HepG2 (cell line): ENCODE measurements around the gene ZFX. TPM values are rescaled to one million over a fixed set of nuclear protein-coding genes. Genes with fewer than 3 reads are reported as not detected.

ENCODE experiments used
- DZIP1 ChIP-seq: sonication (generic); formaldehyde crosslinking; IDR thresholded peaks from 2 replicates; pipeline ENCODE4 v1.5.0; 2020; ENCODE audit warnings: mild to moderate bottlenecking, missing genetic modification reagents
- EZH2 ChIP-seq: conservative IDR thresholded peaks from 2 replicates; pipeline ENCODE4 v1.6.1; 2012; ENCODE audit warnings: mild to moderate bottlenecking, low read depth, low read length, moderate library complexity
- FOXA1 ChIP-seq, 2 experiments: fragments of 450-650 bp in 1 of 2; sonication (generic) in 1 of 2; formaldehyde crosslinking in 1 of 2; IDR thresholded peaks; 2 replicates each; pipeline versions ENCODE4 v1.4.0 to v1.6.1; 2016 to 2020; ENCODE audit warnings: missing genetic modification reagents in 1 of 2
- GMEB2 ChIP-seq: IDR thresholded peaks from 2 replicates; pipeline ENCODE4 v1.6.1; 2016; ENCODE audit warnings: missing biosample characterization, missing genetic modification reagents, low read depth
- HIVEP1 ChIP-seq: sonication (generic); formaldehyde crosslinking; IDR thresholded peaks from 2 replicates; pipeline ENCODE4 v1.4.0; 2020; ENCODE audit warnings: mild to moderate bottlenecking, missing genetic modification reagents
- MED8 ChIP-seq: sonication (generic); formaldehyde crosslinking; IDR thresholded peaks from 2 replicates; pipeline ENCODE4 v1.8.1; 2023; ENCODE audit warnings: mild to moderate bottlenecking, missing genetic modification reagents; ENCODE audit not compliant: insufficient replicate concordance
- NR2F2 ChIP-seq: IDR thresholded peaks from 2 replicates; pipeline ENCODE4 v1.6.1; 2012; ENCODE audit warnings: low read depth, inconsistent platforms, borderline replicate concordance
- PHF21A ChIP-seq: sonication (generic); formaldehyde crosslinking; IDR thresholded peaks from 2 replicates; pipeline ENCODE4 v1.5.0; 2020; ENCODE audit warnings: mild to moderate bottlenecking, missing genetic modification reagents
- TAF15 ChIP-seq: fragments of 200-400 bp; formaldehyde crosslinking; IDR thresholded peaks from one replicate; pipeline ENCODE4 v1.6.1; 2018; ENCODE audit warnings: mild to moderate bottlenecking, low read depth, low read length; ENCODE audit not compliant: poor library complexity, severe bottlenecking
- ZNF138 ChIP-seq: sonication (generic); formaldehyde crosslinking; IDR thresholded peaks from 2 replicates; pipeline ENCODE4 v1.5.0; 2020; ENCODE audit warnings: mild to moderate bottlenecking, low read depth, missing genetic modification reagents
- ZNF274 ChIP-seq: sonication (generic); formaldehyde crosslinking; IDR thresholded peaks from 2 replicates; pipeline ENCODE4 v1.5.1; 2020; ENCODE audit warnings: mild to moderate bottlenecking, missing genetic modification reagents
- ZNF446 ChIP-seq: sonication (generic); formaldehyde crosslinking; IDR thresholded peaks from 2 replicates; pipeline ENCODE4 v1.5.0; 2020; ENCODE audit warnings: mild to moderate bottlenecking, missing genetic modification reagents
- ZNF615 ChIP-seq: sonication (generic); formaldehyde crosslinking; IDR thresholded peaks from 2 replicates; pipeline ENCODE4 v1.5.0; 2020; ENCODE audit warnings: mild to moderate bottlenecking, missing genetic modification reagents, borderline replicate concordance
- ZNF703 ChIP-seq: sonication (generic); formaldehyde crosslinking; IDR thresholded peaks from 2 replicates; pipeline ENCODE4 v1.5.1; 2020; ENCODE audit warnings: missing genetic modification reagents, mild to moderate bottlenecking, moderate library complexity, borderline replicate concordance
- ZSCAN21 ChIP-seq: sonication (generic); formaldehyde crosslinking; IDR thresholded peaks from 2 replicates; pipeline ENCODE4 v1.8.0; 2022; ENCODE audit warnings: mild to moderate bottlenecking, missing genetic modification reagents, moderate library complexity, borderline replicate concordance
- polyA plus RNA-seq, 8 experiments: library from polyadenylated mRNA; depleted of rRNA in 3 of 8; stranded (reverse) in 7 of 8; unstranded in 1 of 8; fragments of >200 nt; fragmentation: Illumina TruSeq in 4 of 8; extraction: Trizol in 4 of 8; gene quantifications; 2 replicates each; pipeline versions ENCODE4 v1.2.1 to v1.2.3, GENCODE V29; 2011 to 2016; ENCODE audit warnings: low read depth in 4 of 8, missing spikeins in 1 of 8, mixed read lengths in 1 of 8; ENCODE audit not compliant: insufficient read depth in 1 of 8
- total RNA-seq, 5 experiments: library from RNA; depleted of rRNA; stranded (reverse); fragments of >200 nt; fragmentation: Illumina TruSeq; extraction: Trizol; gene quantifications; 2 replicates each; pipeline ENCODE4 v1.2.3, GENCODE V29; 2016; ENCODE audit warnings: low read depth in 1 of 5
- TF ChIP-seq, protein P1 (sequence below): sonication (generic); formaldehyde crosslinking; IDR thresholded peaks from 2 replicates; pipeline ENCODE4 v1.4.0; 2020; ENCODE audit warnings: missing genetic modification reagents, borderline replicate concordance
- TF ChIP-seq, protein P2 (sequence below): IDR thresholded peaks from 2 replicates; pipeline ENCODE4 v1.6.1; 2016; ENCODE audit warnings: missing compliant biosample characterization, missing genetic modification reagents, borderline replicate concordance
- TF ChIP-seq, protein P3 (sequence below): sonication (generic); formaldehyde crosslinking; IDR thresholded peaks from 2 replicates; pipeline ENCODE4 v1.4.0; 2020; ENCODE audit warnings: missing genetic modification reagents, mild to moderate bottlenecking, borderline replicate concordance

ZFX gene
- total and polyA plus RNA-seq, 2 of the 13 experiments (the other 11 are each of a cell fraction or from before 2014, with no cell fraction given) = 13.8 to 37.3 TPM

GRCh38 chrX:24189490-24189889 is 40.0 kb downstream of the ZFX start (continued):
- TF ChIP-seq, protein P1, sequence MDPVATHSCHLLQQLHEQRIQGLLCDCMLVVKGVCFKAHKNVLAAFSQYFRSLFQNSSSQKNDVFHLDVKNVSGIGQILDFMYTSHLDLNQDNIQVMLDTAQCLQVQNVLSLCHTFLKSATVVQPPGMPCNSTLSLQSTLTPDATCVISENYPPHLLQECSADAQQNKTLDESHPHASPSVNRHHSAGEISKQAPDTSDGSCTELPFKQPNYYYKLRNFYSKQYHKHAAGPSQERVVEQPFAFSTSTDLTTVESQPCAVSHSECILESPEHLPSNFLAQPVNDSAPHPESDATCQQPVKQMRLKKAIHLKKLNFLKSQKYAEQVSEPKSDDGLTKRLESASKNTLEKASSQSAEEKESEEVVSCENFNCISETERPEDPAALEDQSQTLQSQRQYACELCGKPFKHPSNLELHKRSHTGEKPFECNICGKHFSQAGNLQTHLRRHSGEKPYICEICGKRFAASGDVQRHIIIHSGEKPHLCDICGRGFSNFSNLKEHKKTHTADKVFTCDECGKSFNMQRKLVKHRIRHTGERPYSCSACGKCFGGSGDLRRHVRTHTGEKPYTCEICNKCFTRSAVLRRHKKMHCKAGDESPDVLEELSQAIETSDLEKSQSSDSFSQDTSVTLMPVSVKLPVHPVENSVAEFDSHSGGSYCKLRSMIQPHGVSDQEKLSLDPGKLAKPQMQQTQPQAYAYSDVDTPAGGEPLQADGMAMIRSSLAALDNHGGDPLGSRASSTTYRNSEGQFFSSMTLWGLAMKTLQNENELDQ (CRISPR knock-in tag) = no peak
- peak; percentile 88 for TF ChIP-seq FOXA1 (IDR thresholded peaks at IDR 0.05)
- peak; percentile 60 for TF ChIP-seq FOXA1 (CRISPR knock-in tag; IDR thresholded peaks at IDR 0.05)
- TF ChIP-seq ZNF615 (CRISPR knock-in tag) = no peak
- TF ChIP-seq GMEB2 (CRISPR knock-in tag) = no peak
- no peak for TF ChIP-seq PHF21A
- TF ChIP-seq, protein P2, sequence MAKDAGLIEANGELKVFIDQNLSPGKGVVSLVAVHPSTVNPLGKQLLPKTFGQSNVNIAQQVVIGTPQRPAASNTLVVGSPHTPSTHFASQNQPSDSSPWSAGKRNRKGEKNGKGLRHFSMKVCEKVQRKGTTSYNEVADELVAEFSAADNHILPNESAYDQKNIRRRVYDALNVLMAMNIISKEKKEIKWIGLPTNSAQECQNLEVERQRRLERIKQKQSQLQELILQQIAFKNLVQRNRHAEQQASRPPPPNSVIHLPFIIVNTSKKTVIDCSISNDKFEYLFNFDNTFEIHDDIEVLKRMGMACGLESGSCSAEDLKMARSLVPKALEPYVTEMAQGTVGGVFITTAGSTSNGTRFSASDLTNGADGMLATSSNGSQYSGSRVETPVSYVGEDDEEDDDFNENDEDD = no peak
- no peak for TF ChIP-seq TAF15
- peak; percentile 89 for TF ChIP-seq NR2F2
- no peak for TF ChIP-seq ZSCAN21
- TF ChIP-seq EZH2 = no peak
- TF ChIP-seq HIVEP1 = no peak
- TF ChIP-seq ZNF703 (CRISPR knock-in tag) = no peak
- no peak for TF ChIP-seq ZNF274 (CRISPR knock-in tag)
- no peak for TF ChIP-seq ZNF446 (CRISPR knock-in tag)
- TF ChIP-seq, protein P3, sequence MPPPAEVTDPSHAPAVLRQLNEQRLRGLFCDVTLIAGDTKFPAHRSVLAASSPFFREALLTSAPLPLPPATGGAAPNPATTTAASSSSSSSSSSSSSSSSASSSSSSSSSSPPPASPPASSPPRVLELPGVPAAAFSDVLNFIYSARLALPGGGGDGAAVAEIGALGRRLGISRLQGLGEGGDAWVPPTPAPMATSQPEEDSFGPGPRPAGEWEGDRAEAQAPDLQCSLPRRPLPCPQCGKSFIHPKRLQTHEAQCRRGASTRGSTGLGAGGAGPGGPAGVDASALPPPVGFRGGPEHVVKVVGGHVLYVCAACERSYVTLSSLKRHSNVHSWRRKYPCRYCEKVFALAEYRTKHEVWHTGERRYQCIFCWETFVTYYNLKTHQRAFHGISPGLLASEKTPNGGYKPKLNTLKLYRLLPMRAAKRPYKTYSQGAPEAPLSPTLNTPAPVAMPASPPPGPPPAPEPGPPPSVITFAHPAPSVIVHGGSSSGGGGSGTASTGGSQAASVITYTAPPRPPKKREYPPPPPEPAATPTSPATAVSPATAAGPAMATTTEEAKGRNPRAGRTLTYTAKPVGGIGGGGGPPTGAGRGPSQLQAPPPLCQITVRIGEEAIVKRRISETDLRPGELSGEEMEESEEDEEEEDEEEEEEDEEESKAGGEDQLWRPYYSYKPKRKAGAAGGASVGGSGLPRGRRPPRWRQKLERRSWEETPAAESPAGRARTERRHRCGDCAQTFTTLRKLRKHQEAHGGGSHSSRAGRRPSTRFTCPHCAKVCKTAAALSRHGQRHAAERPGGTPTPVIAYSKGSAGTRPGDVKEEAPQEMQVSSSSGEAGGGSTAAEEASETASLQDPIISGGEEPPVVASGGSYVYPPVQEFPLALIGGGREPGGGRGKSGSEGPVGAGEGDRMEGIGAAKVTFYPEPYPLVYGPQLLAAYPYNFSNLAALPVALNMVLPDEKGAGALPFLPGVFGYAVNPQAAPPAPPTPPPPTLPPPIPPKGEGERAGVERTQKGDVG (CRISPR knock-in tag) = no peak
- TF ChIP-seq DZIP1 (CRISPR knock-in tag) = no peak
- TF ChIP-seq MED8 (CRISPR knock-in tag) = no peak
- no peak for TF ChIP-seq ZNF138 (CRISPR knock-in tag)
